GM12878 (cell line): ENCODE results near the gene SERINC1. TPM values are rescaled to one million over a fixed set of nuclear protein-coding genes. Genes with fewer than 3 reads are reported as not detected.

Experiments
- BACH1 ChIP-seq: fragments of 450-650 bp; IDR thresholded peaks from 2 replicates; pipeline ENCODE4 v1.6.1; 2017; ENCODE audit warnings: mild to moderate bottlenecking, borderline replicate concordance
- BHLHE40 ChIP-seq, 2 experiments: fragments of 450-650 bp in 1 of 2; IDR thresholded peaks; 2 replicates each; pipeline ENCODE4 v1.6.1; 2011 to 2017; ENCODE audit warnings: low read depth in 2 of 2, borderline replicate concordance in 1 of 2, improper control_type of control experiment in 1 of 2, low read length in 1 of 2, mild to moderate bottlenecking in 1 of 2
- CBX3 ChIP-seq: fragments of 200-600 bp; sonication (generic); IDR thresholded peaks from 2 replicates; pipeline ENCODE4 v1.6.1; 2016; ENCODE audit warnings: low read depth, borderline replicate concordance
- IRF4 ChIP-seq: IDR thresholded peaks from 2 replicates; pipeline ENCODE4 v1.6.1; 2011; ENCODE audit warnings: low read depth, low read length
- MYC ChIP-seq: IDR thresholded peaks from 2 replicates; pipeline ENCODE4 v1.6.1; 2011; ENCODE audit warnings: mild to moderate bottlenecking, low read length, moderate library complexity, inconsistent platforms; ENCODE audit not compliant: insufficient read depth, insufficient replicate concordance, insufficient read length, severe bottlenecking
- PAX5 ChIP-seq: IDR thresholded peaks from 2 replicates; pipeline ENCODE4 v1.6.1; 2011; ENCODE audit warnings: low read depth, low read length, borderline replicate concordance
- POU2F2 ChIP-seq: IDR thresholded peaks from 3 replicates; pipeline ENCODE4 v1.6.1; 2011; ENCODE audit warnings: low read depth, mild to moderate bottlenecking, low read length, borderline replicate concordance
- RB1 ChIP-seq: fragments of 450-650 bp; formaldehyde crosslinking; IDR thresholded peaks from 2 replicates; pipeline ENCODE4 v1.6.1; 2017; ENCODE audit warnings: mild to moderate bottlenecking, borderline replicate concordance
- SMAD5 ChIP-seq: IDR thresholded peaks from 2 replicates; pipeline ENCODE4 v1.6.1; 2016; ENCODE audit warnings: antibody characterized with exemption, low read depth
- TCF3 ChIP-seq: IDR thresholded peaks from 2 replicates; pipeline ENCODE4 v1.6.1; 2012; ENCODE audit warnings: low read depth, mild to moderate bottlenecking, low read length, borderline replicate concordance; ENCODE audit not compliant: insufficient read depth
- ZNF207 ChIP-seq: fragments of 450-650 bp; IDR thresholded peaks from 2 replicates; pipeline ENCODE4 v1.6.1; 2014; ENCODE audit warnings: antibody characterized with exemption, mild to moderate bottlenecking, borderline replicate concordance
- ZNF217 ChIP-seq: fragments of 450-650 bp; IDR thresholded peaks from 2 replicates; pipeline ENCODE4 v1.6.1; 2017; ENCODE audit warnings: antibody characterized with exemption, mild to moderate bottlenecking
- polyA plus RNA-seq, 11 experiments: library from polyadenylated mRNA; depleted of rRNA in 4 of 11; unstranded in 6 of 11; stranded (reverse) in 5 of 11; fragments of >200 nt; fragmentation: Nextera tagmentation in 4 of 11; fragmentation: Illumina TruSeq in 1 of 11; extraction: Ambion mirVana in 4 of 11; extraction: Trizol in 1 of 11; gene quantifications; 1 replicate in 1 of 11; 2 replicates in 10 of 11; pipeline versions ENCODE4 v1.2.1 to v1.2.3, GENCODE V29; 2011 to 2016; ENCODE audit warnings: inconsistent platforms in 2 of 11, missing spikeins in 2 of 11, low read depth in 1 of 11
- total RNA-seq, 4 experiments: library from RNA; depleted of rRNA in 3 of 4; stranded (reverse); fragments of >200 nt in 3 of 4; fragmentation: Illumina TruSeq in 1 of 4; extraction: Trizol in 1 of 4; gene quantifications; 2 replicates each; pipeline versions ENCODE4 v1.2.1 to v1.2.3, GENCODE V29; 2013 to 2021
- TF ChIP-seq, protein P1 (sequence below): fragments of 450-650 bp; IDR thresholded peaks from 2 replicates; pipeline ENCODE4 v1.6.1; 2018; ENCODE audit warnings: borderline replicate concordance, mild to moderate bottlenecking; ENCODE audit not compliant: partially characterized antibody
- TF ChIP-seq, protein P2 (sequence below): fragments of 450-650 bp; formaldehyde crosslinking; IDR thresholded peaks from 2 replicates; pipeline ENCODE4 v1.4.0; 2022; ENCODE audit warnings: mild to moderate bottlenecking, moderate library complexity
- TF ChIP-seq, protein P3 (sequence below): fragments of 450-650 bp; IDR thresholded peaks from 2 replicates; pipeline ENCODE4 v1.6.1; 2017; ENCODE audit warnings: mild to moderate bottlenecking

The SERINC1 gene
- total and polyA plus RNA-seq, 10 of the 15 experiments (the other 5 are each of a cell fraction or from before 2014, with no cell fraction given), result 18.5 to 45.7 (median 31.1) TPM

DNA sequence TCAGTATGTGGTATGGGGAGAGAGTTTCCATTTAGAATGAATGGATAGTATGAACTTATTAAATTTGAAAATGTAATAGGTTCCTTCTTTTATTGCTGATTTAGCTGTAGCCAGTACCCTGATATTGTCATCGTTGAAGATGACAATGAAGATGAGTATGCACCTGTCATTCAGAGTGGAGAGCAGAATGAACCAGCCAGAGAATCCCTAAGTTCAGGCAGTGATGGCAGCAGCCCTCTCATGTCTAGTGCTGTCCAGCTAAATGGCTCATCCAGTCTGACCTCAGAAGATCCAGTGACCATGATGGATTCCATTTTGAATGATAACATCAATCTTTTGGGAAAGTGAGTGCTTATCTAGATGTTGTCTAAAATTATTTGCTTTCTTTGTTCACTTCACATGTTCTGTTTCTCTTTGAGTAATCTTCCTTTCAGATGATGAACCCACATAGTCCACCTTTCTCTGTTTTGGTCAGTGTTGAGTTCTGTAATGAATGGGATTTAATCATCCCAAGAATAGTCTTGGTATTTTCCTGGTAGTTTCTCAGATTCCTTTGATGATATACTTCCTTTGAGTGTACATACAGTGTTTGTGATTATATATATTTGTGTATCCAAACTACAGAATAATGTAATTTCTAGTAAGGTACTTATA, 48.9 kb downstream of the SERINC1 start (continued):
- TF ChIP-seq, protein P1, sequence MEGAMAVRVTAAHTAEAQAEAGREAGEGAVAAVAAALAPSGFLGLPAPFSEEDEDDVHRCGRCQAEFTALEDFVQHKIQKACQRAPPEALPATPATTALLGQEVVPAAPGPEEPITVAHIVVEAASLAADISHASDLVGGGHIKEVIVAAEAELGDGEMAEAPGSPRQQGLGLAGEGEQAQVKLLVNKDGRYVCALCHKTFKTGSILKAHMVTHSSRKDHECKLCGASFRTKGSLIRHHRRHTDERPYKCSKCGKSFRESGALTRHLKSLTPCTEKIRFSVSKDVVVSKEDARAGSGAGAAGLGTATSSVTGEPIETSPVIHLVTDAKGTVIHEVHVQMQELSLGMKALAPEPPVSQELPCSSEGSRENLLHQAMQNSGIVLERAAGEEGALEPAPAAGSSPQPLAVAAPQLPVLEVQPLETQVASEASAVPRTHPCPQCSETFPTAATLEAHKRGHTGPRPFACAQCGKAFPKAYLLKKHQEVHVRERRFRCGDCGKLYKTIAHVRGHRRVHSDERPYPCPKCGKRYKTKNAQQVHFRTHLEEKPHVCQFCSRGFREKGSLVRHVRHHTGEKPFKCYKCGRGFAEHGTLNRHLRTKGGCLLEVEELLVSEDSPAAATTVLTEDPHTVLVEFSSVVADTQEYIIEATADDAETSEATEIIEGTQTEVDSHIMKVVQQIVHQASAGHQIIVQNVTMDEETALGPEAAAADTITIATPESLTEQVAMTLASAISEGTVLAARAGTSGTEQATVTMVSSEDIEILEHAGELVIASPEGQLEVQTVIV, result no peak
- no peak for TF ChIP-seq SMAD5
- peak; percentile 38; the same call in 1 of the 2 replicates for TF ChIP-seq BACH1
- no peak for TF ChIP-seq TCF3
- TF ChIP-seq RB1, result no peak
- TF ChIP-seq, protein P2, sequence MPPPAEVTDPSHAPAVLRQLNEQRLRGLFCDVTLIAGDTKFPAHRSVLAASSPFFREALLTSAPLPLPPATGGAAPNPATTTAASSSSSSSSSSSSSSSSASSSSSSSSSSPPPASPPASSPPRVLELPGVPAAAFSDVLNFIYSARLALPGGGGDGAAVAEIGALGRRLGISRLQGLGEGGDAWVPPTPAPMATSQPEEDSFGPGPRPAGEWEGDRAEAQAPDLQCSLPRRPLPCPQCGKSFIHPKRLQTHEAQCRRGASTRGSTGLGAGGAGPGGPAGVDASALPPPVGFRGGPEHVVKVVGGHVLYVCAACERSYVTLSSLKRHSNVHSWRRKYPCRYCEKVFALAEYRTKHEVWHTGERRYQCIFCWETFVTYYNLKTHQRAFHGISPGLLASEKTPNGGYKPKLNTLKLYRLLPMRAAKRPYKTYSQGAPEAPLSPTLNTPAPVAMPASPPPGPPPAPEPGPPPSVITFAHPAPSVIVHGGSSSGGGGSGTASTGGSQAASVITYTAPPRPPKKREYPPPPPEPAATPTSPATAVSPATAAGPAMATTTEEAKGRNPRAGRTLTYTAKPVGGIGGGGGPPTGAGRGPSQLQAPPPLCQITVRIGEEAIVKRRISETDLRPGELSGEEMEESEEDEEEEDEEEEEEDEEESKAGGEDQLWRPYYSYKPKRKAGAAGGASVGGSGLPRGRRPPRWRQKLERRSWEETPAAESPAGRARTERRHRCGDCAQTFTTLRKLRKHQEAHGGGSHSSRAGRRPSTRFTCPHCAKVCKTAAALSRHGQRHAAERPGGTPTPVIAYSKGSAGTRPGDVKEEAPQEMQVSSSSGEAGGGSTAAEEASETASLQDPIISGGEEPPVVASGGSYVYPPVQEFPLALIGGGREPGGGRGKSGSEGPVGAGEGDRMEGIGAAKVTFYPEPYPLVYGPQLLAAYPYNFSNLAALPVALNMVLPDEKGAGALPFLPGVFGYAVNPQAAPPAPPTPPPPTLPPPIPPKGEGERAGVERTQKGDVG (CRISPR knock-in tag), result no peak
- TF ChIP-seq ZNF217, result peak; percentile 43; the same call in 1 of the 2 replicates
- no peak for TF ChIP-seq POU2F2
- TF ChIP-seq, protein P3, sequence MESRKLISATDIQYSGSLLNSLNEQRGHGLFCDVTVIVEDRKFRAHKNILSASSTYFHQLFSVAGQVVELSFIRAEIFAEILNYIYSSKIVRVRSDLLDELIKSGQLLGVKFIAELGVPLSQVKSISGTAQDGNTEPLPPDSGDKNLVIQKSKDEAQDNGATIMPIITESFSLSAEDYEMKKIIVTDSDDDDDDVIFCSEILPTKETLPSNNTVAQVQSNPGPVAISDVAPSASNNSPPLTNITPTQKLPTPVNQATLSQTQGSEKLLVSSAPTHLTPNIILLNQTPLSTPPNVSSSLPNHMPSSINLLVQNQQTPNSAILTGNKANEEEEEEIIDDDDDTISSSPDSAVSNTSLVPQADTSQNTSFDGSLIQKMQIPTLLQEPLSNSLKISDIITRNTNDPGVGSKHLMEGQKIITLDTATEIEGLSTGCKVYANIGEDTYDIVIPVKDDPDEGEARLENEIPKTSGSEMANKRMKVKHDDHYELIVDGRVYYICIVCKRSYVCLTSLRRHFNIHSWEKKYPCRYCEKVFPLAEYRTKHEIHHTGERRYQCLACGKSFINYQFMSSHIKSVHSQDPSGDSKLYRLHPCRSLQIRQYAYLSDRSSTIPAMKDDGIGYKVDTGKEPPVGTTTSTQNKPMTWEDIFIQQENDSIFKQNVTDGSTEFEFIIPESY, result no peak
- no peak for TF ChIP-seq PAX5
- no peak for TF ChIP-seq CBX3
- TF ChIP-seq ZNF207, result no peak
- TF ChIP-seq BHLHE40 (IDR thresholded peaks at IDR 0.05; ENCODE audit: borderline replicate concordance in 1 of 2, low read depth in 2 of 2, low read length in 1 of 2), result no peak
- no peak for TF ChIP-seq MYC
- peak; percentile 93; the same call in 1 of the 2 replicates for TF ChIP-seq IRF4
